ENCODE results near the gene KCNJ4.

Gene KCNJ4

DNA sequence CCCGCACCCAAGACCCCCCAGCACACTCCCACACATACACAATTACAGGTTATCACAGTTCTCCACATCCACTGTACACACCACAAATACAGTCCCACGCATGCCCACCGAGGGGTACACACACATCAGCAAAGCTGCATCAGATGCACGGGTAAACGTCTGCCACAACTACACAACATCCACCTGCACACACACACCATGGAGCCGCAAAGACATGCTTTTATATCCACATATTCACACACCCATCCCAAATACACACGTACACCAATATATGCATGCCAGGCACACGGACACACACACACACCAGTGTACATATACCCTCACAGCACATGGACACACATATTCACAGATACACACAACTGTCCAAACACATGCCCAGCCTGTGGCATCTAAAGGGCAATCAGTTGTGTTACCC lies 5.4 kb upstream of the KCNJ4 start:
- no peak overlapping the region for H3K27ac ChIP-seq (ENCODE audit: low read length)
- no peaks in the 10 kb centered on the region for H3K36me3 ChIP-seq (ENCODE audit: insufficient read depth, low read length)
- no peaks in the 10 kb centered on the region for H3K79me2 ChIP-seq (ENCODE audit: insufficient read depth, low read length)
- H3K4me2 ChIP-seq (ENCODE audit: insufficient read depth, low read length), result no peak overlapping the region
- peaks cover 17% of the 10 kb centered on the region for H4K20me1 ChIP-seq (ENCODE audit: insufficient read depth, low read length)
- H3K9me3 ChIP-seq (ENCODE audit: insufficient read depth, low read length, severe bottlenecking), result no peaks in the 10 kb centered on the region
- H3K27me3 ChIP-seq (ENCODE audit: insufficient read depth, low read length, poor library complexity), result peaks cover 53% of the 10 kb centered on the region
- peaks cover 14% of the 10 kb centered on the region for H3K4me1 ChIP-seq (ENCODE audit: insufficient read depth, low read length)
- H3K9ac ChIP-seq (ENCODE audit: low read depth, low read length), result no peak overlapping the region
- TF ChIP-seq, protein P1, sequence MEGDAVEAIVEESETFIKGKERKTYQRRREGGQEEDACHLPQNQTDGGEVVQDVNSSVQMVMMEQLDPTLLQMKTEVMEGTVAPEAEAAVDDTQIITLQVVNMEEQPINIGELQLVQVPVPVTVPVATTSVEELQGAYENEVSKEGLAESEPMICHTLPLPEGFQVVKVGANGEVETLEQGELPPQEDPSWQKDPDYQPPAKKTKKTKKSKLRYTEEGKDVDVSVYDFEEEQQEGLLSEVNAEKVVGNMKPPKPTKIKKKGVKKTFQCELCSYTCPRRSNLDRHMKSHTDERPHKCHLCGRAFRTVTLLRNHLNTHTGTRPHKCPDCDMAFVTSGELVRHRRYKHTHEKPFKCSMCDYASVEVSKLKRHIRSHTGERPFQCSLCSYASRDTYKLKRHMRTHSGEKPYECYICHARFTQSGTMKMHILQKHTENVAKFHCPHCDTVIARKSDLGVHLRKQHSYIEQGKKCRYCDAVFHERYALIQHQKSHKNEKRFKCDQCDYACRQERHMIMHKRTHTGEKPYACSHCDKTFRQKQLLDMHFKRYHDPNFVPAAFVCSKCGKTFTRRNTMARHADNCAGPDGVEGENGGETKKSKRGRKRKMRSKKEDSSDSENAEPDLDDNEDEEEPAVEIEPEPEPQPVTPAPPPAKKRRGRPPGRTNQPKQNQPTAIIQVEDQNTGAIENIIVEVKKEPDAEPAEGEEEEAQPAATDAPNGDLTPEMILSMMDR (IDR thresholded peaks at IDR 0.05; ENCODE audit: borderline replicate concordance, extremely low read depth, low read length, poor library complexity, severe bottlenecking), result no peak
- no peak for TF ChIP-seq EZH2 (IDR thresholded peaks at IDR 0.05; ENCODE audit: borderline replicate concordance, low read depth, low read length, severe bottlenecking)
- ATAC-seq (ENCODE audit: insufficient read depth, low read depth), result no peak
- no peak for DNase-seq
- H3K4me3 ChIP-seq (ENCODE audit: low read depth in 1 of 2, low read length in 2 of 2), result no peak overlapping the region
- H2AFZ ChIP-seq (ENCODE audit: low read depth, low read length), result no peak overlapping the region

DNA sequence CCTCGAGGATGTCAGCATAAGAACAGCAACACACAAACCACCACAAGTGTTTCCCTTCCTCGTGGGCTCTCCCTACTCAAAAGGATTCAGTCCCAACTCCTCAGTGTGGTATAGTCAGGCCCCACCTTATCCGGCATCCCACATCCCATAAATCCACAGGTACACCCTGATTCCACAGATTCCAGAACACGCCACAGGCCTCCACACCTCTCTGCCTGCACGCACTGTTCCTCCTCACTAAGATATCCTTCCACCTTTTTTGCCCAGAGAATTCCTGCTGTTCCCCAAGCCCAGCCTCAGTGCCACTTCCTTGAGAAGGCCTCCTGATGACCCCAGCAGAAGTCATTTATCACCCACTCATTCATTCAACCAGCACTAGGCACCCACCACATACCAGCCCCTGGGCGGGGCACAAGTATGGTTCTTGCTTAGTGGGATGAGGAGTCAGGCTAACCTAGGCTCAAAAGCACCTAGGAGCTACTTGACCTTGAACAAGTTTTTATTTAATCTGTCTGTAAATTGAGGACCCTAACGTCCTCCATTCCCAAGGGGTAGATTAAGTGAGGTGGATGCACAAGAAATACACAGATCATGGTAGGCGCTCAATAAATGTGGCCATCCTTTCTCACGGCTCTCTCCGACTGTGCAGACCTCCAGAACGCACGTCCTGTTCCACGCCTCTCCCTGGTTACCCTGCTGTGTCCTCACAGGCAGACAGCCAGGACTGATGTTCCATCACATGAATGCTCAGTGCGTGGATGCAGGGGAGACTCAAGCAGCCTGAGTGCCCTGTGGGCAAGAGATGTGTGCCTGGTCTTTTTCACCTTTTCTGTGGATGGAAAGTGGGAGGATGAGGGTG lies 2.1 kb upstream of the KCNJ4 start:
- H3K4me3 ChIP-seq (ENCODE audit: low read depth in 1 of 2, low read length in 2 of 2), result no peak overlapping the region
- DNase-seq (no peak), ATAC-seq (ENCODE audit: insufficient read depth, low read depth) (no peak)
- TF ChIP-seq, protein P1 (IDR thresholded peaks at IDR 0.05; ENCODE audit: borderline replicate concordance, extremely low read depth, low read length, poor library complexity, severe bottlenecking), result no peak
- TF ChIP-seq EZH2 (IDR thresholded peaks at IDR 0.05; ENCODE audit: borderline replicate concordance, low read depth, low read length, severe bottlenecking), result no peak
- peaks cover 18% of the 10 kb centered on the region for H4K20me1 ChIP-seq (ENCODE audit: insufficient read depth, low read length)
- no peak overlapping the region for H2AFZ ChIP-seq (ENCODE audit: low read depth, low read length)
- H3K36me3 ChIP-seq (ENCODE audit: insufficient read depth, low read length), result no peaks in the 10 kb centered on the region
- H3K27ac ChIP-seq (ENCODE audit: low read length), result no peak overlapping the region
- H3K79me2 ChIP-seq (ENCODE audit: insufficient read depth, low read length), result no peaks in the 10 kb centered on the region
- H3K4me2 ChIP-seq (ENCODE audit: insufficient read depth, low read length), result no peak overlapping the region
- H3K27me3 ChIP-seq (ENCODE audit: insufficient read depth, low read length, poor library complexity), result peaks cover 35% of the 10 kb centered on the region
- H3K9ac ChIP-seq (ENCODE audit: low read depth, low read length), result no peak overlapping the region
- H3K9me3 ChIP-seq (ENCODE audit: insufficient read depth, low read length, severe bottlenecking), result no peaks in the 10 kb centered on the region
- peaks cover 11% of the 10 kb centered on the region for H3K4me1 ChIP-seq (ENCODE audit: insufficient read depth, low read length)

- H4K20me1 ChIP-seq (ENCODE audit: insufficient read depth, low read length), result peaks cover 17% of the 10 kb centered on the region
- H3K9me3 ChIP-seq (ENCODE audit: insufficient read depth, low read length, severe bottlenecking), result no peaks in the 10 kb centered on the region
- H3K4me1 ChIP-seq (ENCODE audit: insufficient read depth, low read length), result peaks cover 4% of the 10 kb centered on the region
- DNase-seq (no peak), ATAC-seq (ENCODE audit: insufficient read depth, low read depth) (no peak)
- H3K9ac ChIP-seq (ENCODE audit: low read depth, low read length), result no peak overlapping the region
- TF ChIP-seq EZH2 (IDR thresholded peaks at IDR 0.05; ENCODE audit: borderline replicate concordance, low read depth, low read length, severe bottlenecking), result no peak
- TF ChIP-seq, protein P1 (IDR thresholded peaks at IDR 0.05; ENCODE audit: borderline replicate concordance, extremely low read depth, low read length, poor library complexity, severe bottlenecking), result no peak
- H3K79me2 ChIP-seq (ENCODE audit: insufficient read depth, low read length), result no peaks in the 10 kb centered on the region
- H3K27ac ChIP-seq (ENCODE audit: low read length), result no peak overlapping the region
- no peak overlapping the region for H3K4me3 ChIP-seq (ENCODE audit: low read depth in 1 of 2, low read length in 2 of 2)
- H3K4me2 ChIP-seq (ENCODE audit: insufficient read depth, low read length), result no peak overlapping the region
- no peaks in the 10 kb centered on the region for H3K36me3 ChIP-seq (ENCODE audit: insufficient read depth, low read length)
- peaks cover 35% of the 10 kb centered on the region for H3K27me3 ChIP-seq (ENCODE audit: insufficient read depth, low read length, poor library complexity)
- H2AFZ ChIP-seq (ENCODE audit: low read depth, low read length), result no peak overlapping the region
These were observed 1.4 kb upstream of the KCNJ4 start for GRCh38 chr22:38456272-38456835.
